IMR-90 (cell line): ENCODE data around the gene IFNA8. TPM values are rescaled to one million over a fixed set of nuclear protein-coding genes. Genes with fewer than 3 reads are reported as not detected.
A peak's percentile ranks its signal among the peaks of the same experiment; 100 is the strongest.

Source experiments
- ATAC-seq: fragments of 200-7000 bp; cut with Tn5 transposase; 2 replicates; pipeline ENCODE4 v1.9.1; 2020; ENCODE audit warnings: low read depth, mild to moderate bottlenecking, moderate library complexity
- BruUV-seq: library from RNA; stranded (reverse); fragments of 400-500 nt; replicated peaks from 2 replicates; lab custom pipeline; 2021; lab: Mats Ljungman, UMichigan
- CTCF ChIA-PET: fragments of 300-600 bp; formaldehyde crosslinking; extraction: SDS; loops from one replicate; lab custom pipeline; 2021; ENCODE audit warnings: antibody characterized with exemption; lab: Yijun Ruan, JAX
- POLR2A ChIA-PET: fragments of 300-600 bp; sonication (Branson Sonifier 250); formaldehyde crosslinking; loops from one replicate; lab custom pipeline; 2022; ENCODE audit warnings: antibody characterized with exemption; ENCODE audit not compliant: unreplicated experiment; lab: Charles Lee
- DNase-seq: peaks from one replicate; pipeline ENCODE4 v3.0.0; 2013
- H2AFZ ChIP-seq: replicated peaks from 2 replicates; pipeline ENCODE3; 2013; ENCODE audit warnings: low read length, mild to moderate bottlenecking; ENCODE audit not compliant: poor library complexity
- H2AK5ac ChIP-seq: 2 replicates; pipeline ENCODE4 v1.6.1; 2013; ENCODE audit warnings: low read depth, low read length, inconsistent platforms
- H2AK9ac ChIP-seq: replicated peaks from 2 replicates; pipeline ENCODE3; 2013; ENCODE audit warnings: mild to moderate bottlenecking, low read depth, low read length, moderate library complexity; ENCODE audit not compliant: poor library complexity
- H2BK120ac ChIP-seq: 2 replicates; pipeline ENCODE4 v1.6.1; 2013; ENCODE audit warnings: low read depth, low read length, inconsistent platforms
- H2BK15ac ChIP-seq: 3 replicates; pipeline ENCODE4 v1.6.1; 2013; ENCODE audit warnings: low read depth, low read length, inconsistent platforms
- H2BK20ac ChIP-seq: 2 replicates; pipeline ENCODE4 v1.6.1; 2013; ENCODE audit warnings: low read depth, mild to moderate bottlenecking, inconsistent platforms, low read length, moderate library complexity
- H2BK5ac ChIP-seq: 2 replicates; pipeline ENCODE4 v1.6.1; 2013; ENCODE audit warnings: mild to moderate bottlenecking, low read depth, low read length, inconsistent platforms; ENCODE audit not compliant: poor library complexity, severe bottlenecking
- H3K14ac ChIP-seq: replicated peaks from 2 replicates; pipeline ENCODE4 v1.6.1; 2013; ENCODE audit warnings: low read depth, low read length, inconsistent platforms
- H3K18ac ChIP-seq: 2 replicates; pipeline ENCODE4 v1.6.1; 2013; ENCODE audit warnings: low read depth, low read length, control low read depth
- H3K23ac ChIP-seq: 2 replicates; pipeline ENCODE4 v1.6.1; 2013; ENCODE audit warnings: low read depth, low read length, inconsistent platforms
- H3K27ac ChIP-seq: 2 replicates; pipeline ENCODE4 v1.5.1; 2013; ENCODE audit warnings: mild to moderate bottlenecking, control low read depth, low read length; ENCODE audit not compliant: insufficient read depth
- H3K27me3 ChIP-seq: 2 replicates; pipeline ENCODE4 v1.6.1; 2013; ENCODE audit warnings: low read length; ENCODE audit not compliant: control insufficient read depth, insufficient read depth
- H3K36me3 ChIP-seq: 2 replicates; pipeline ENCODE4 v1.6.1; 2013; ENCODE audit warnings: low read length, mixed read lengths; ENCODE audit not compliant: control insufficient read depth, insufficient read depth
- H3K4ac ChIP-seq: 2 replicates; pipeline ENCODE4 v1.6.1; 2013; ENCODE audit warnings: low read depth, low read length, inconsistent platforms
- H3K4me1 ChIP-seq: 2 replicates; pipeline ENCODE4 v1.6.1; 2013; ENCODE audit warnings: low read length, mixed read lengths; ENCODE audit not compliant: control insufficient read depth, insufficient read depth
- H3K4me2 ChIP-seq: 2 replicates; pipeline ENCODE4 v1.6.1; 2013; ENCODE audit warnings: low read depth, mild to moderate bottlenecking, control low read depth, low read length, moderate library complexity
- H3K4me3 ChIP-seq: 2 replicates; pipeline ENCODE4 v1.5.1; 2013; ENCODE audit warnings: low read depth, mild to moderate bottlenecking, control low read depth, low read length, moderate library complexity; ENCODE audit not compliant: insufficient read depth
- H3K56ac ChIP-seq: 2 replicates; pipeline ENCODE4 v1.6.1; 2013; ENCODE audit warnings: low read length, inconsistent platforms; ENCODE audit not compliant: insufficient read depth; ENCODE audit errors: extremely low read depth
- H3K79me1 ChIP-seq, 2 experiments: 2 replicates each; pipeline ENCODE4 v1.6.1; 2013; ENCODE audit warnings: low read length in 2 of 2, inconsistent platforms in 1 of 2, low read depth in 1 of 2
- H3K9ac ChIP-seq: 2 replicates; pipeline ENCODE4 v1.6.1; 2013; ENCODE audit warnings: low read depth, low read length, control low read depth
- H3K9me1 ChIP-seq: 2 replicates; pipeline ENCODE4 v1.6.1; 2013; ENCODE audit warnings: low read length, inconsistent platforms; ENCODE audit not compliant: insufficient read depth
- H3K9me3 ChIP-seq: 2 replicates; pipeline ENCODE4 v1.6.1; 2013; ENCODE audit warnings: low read length; ENCODE audit not compliant: control insufficient read depth, insufficient read depth
- H4K20me1 ChIP-seq: 2 replicates; pipeline ENCODE4 v1.6.1; 2013; ENCODE audit warnings: low read length, inconsistent platforms; ENCODE audit not compliant: insufficient read depth
- H4K5ac ChIP-seq: 2 replicates; pipeline ENCODE4 v1.6.1; 2013; ENCODE audit warnings: mild to moderate bottlenecking, low read depth, low read length, control low read depth
- H4K8ac ChIP-seq, 2 experiments: 2 replicates each; pipeline ENCODE4 v1.6.1; 2013; ENCODE audit warnings: low read depth in 2 of 2, low read length in 2 of 2, control low read depth in 1 of 2, inconsistent platforms in 1 of 2
- H4K91ac ChIP-seq: 2 replicates; pipeline ENCODE4 v1.6.1; 2013; ENCODE audit warnings: low read depth, low read length, inconsistent platforms; ENCODE audit not compliant: insufficient read depth
- BHLHE40 ChIP-seq: fragments of 150-350 bp; IDR thresholded peaks from 2 replicates; pipeline ENCODE4 v1.6.1; 2016; ENCODE audit warnings: mild to moderate bottlenecking, low read depth, low read length
- CTCF ChIP-seq: conservative IDR thresholded peaks from 2 replicates; pipeline ENCODE4 v1.5.1; 2012; ENCODE audit warnings: mild to moderate bottlenecking, low read depth, low read length, improper control_type of control experiment
- FOS ChIP-seq: fragments of 150-350 bp; IDR thresholded peaks from 2 replicates; pipeline ENCODE4 v1.6.1; 2016; ENCODE audit warnings: low read depth, low read length
- MAZ ChIP-seq: IDR thresholded peaks from 2 replicates; pipeline ENCODE4 v1.6.1; 2012; ENCODE audit warnings: low read depth, mild to moderate bottlenecking, low read length, improper control_type of control experiment, moderate library complexity, borderline replicate concordance
- RAD21 ChIP-seq: IDR thresholded peaks from 2 replicates; pipeline ENCODE4 v1.6.1; 2012; ENCODE audit warnings: low read length, improper control_type of control experiment
- SMC3 ChIP-seq: fragments of 150-350 bp; IDR thresholded peaks from 2 replicates; pipeline ENCODE4 v1.6.1; 2016; ENCODE audit warnings: low read depth, mild to moderate bottlenecking, antibody characterized with exemption, low read length, moderate library complexity
- dilution Hi-C: fragments of 300-500 bp; cut with HindIII; formaldehyde crosslinking; loops from one replicate; pipeline ENCODE4 v1.14.3; 2018; ENCODE audit warnings: low sequenced_read_pairs; ENCODE audit not compliant: unreplicated experiment
- in situ Hi-C: fragments of 300-500 bp; cut with MboI; formaldehyde crosslinking; loops from 3 replicates; pipeline ENCODE4 v1.14.3; 2019; ENCODE audit warnings: low sequenced_read_pairs, inconsistent platforms, mixed read lengths
- intact Hi-C: fragments of 100-400 bp; cut with micrococcal nuclease; formaldehyde crosslinking; loops from 2 replicates; pipeline ENCODE4 v1.10.0; 2022
- polyA plus RNA-seq, 3 experiments: library from polyadenylated mRNA; depleted of rRNA; stranded (reverse); fragments of >200 nt; gene quantifications; 2 replicates each; pipeline ENCODE4 v1.2.3, GENCODE V29; 2012; ENCODE audit warnings: low replicate concordance in 1 of 3
- total RNA-seq: library from RNA; depleted of rRNA; stranded (reverse); fragments of >200 nt; gene quantifications from 2 replicates; pipeline ENCODE4 v1.2.3, GENCODE V29; 2012; rRNA removed

The IFNA8 gene
- total and polyA plus RNA-seq, 2 of the 4 experiments (the other 2 are of a cell fraction) = not detected

GRCh38 chr9:21455320-21455719 is 46.4 kb downstream of the IFNA8 start:
- Histone ChIP-seq H4K5ac (no peak overlapping the region), H2BK20ac (no peak overlapping the region), H3K4ac (no peak overlapping the region), H3K9me1 (no peaks in the 10 kb centered on the region), H4K91ac (no peak overlapping the region), H2AK5ac (no peak overlapping the region), H3K4me1 (peaks cover 2% of the 10 kb centered on the region; the same call in 1 of the 2 replicates), H3K56ac (no peak overlapping the region), H3K27ac (no peak overlapping the region), H2BK15ac (no peak overlapping the region), H2BK5ac (no peak overlapping the region), H2AFZ (no peak overlapping the region), H4K20me1 (no peaks in the 10 kb centered on the region), H3K9ac (no peak overlapping the region), H2AK9ac (no peak overlapping the region), H3K4me3 (no peak overlapping the region), H3K27me3 (no peaks in the 10 kb centered on the region), H3K36me3 (no peaks in the 10 kb centered on the region), H3K4me2 (no peak overlapping the region), H3K9me3 (no peaks in the 10 kb centered on the region), H3K23ac (no peak overlapping the region), H3K14ac (no peak overlapping the region), H4K8ac (no peak overlapping the region), H3K18ac (no peak overlapping the region), H3K79me1 (no peaks in the 10 kb centered on the region), H2BK120ac (no peak overlapping the region)
- dilution Hi-C loops (no loop called here), intact Hi-C loops (loop anchor here (2.0 kb wide), 1 partner anchor 129 kb away; no protein-coding TSS in a partner anchor), in situ Hi-C loops (no loop called here)
- ChIA-PET POLR2A (no interaction called here), CTCF (interaction anchor here (0.6 to 1.8 kb wide), 9 partner anchors 10 to 354 kb away, joined by 3 to 5 read pairs (median 3); no protein-coding TSS in a partner anchor)
- DNase-seq (peak; percentile 25), ATAC-seq (peak; percentile 81)
- TF ChIP-seq SMC3 (peak; percentile 59), FOS (no peak), CTCF (peak; percentile 57), BHLHE40 (no peak), MAZ (no peak), RAD21 (peak; percentile 56)
- no TSS peak for BruUV-seq

Other genes starting within 250 kb of the IFNA8 start
- gene IFNA21, start 242.5 kb upstream of the IFNA8 start, total RNA-seq = not detected in 2 replicates
- not detected in 2 replicates for gene IFNA21, start 242.5 kb upstream of the IFNA8 start, polyA plus RNA-seq (2012; rRNA removed)
- gene IFNA4, start 221.5 kb upstream of the IFNA8 start, total RNA-seq = not detected in 2 replicates
- gene IFNA4, start 221.5 kb upstream of the IFNA8 start, polyA plus RNA-seq (2012; rRNA removed) = not detected in 2 replicates
- not detected in 2 replicates for gene IFNA7, start 206.9 kb upstream of the IFNA8 start, total RNA-seq
- not detected in 2 replicates for gene IFNA7, start 206.9 kb upstream of the IFNA8 start, polyA plus RNA-seq (2012; rRNA removed)
- gene IFNA10, start 202.0 kb upstream of the IFNA8 start, total RNA-seq = not detected in 2 replicates
- gene IFNA10, start 202.0 kb upstream of the IFNA8 start, polyA plus RNA-seq (2012; rRNA removed) = not detected in 2 replicates
- gene IFNA16, start 191.8 kb upstream of the IFNA8 start, total RNA-seq = not detected in 2 replicates
- gene IFNA16, start 191.8 kb upstream of the IFNA8 start, polyA plus RNA-seq (2012; rRNA removed) = not detected in 2 replicates
- gene IFNA17, start 180.9 kb upstream of the IFNA8 start, total RNA-seq = not detected in 2 replicates
- not detected in 2 replicates for gene IFNA17, start 180.9 kb upstream of the IFNA8 start, polyA plus RNA-seq (2012; rRNA removed)
- not detected in 2 replicates for gene IFNA14, start 169.1 kb upstream of the IFNA8 start, total RNA-seq
- gene IFNA14, start 169.1 kb upstream of the IFNA8 start, polyA plus RNA-seq (2012; rRNA removed) = not detected in 2 replicates
- gene IFNA5, start 103.8 kb upstream of the IFNA8 start, total RNA-seq = not detected in 2 replicates
- gene IFNA5, start 103.8 kb upstream of the IFNA8 start, polyA plus RNA-seq (2012; rRNA removed) = not detected in 2 replicates
- gene KLHL9, start 73.7 kb upstream of the IFNA8 start, total RNA-seq = 46.4 and 68.6 TPM in 2 replicates
- 10.2 and 12.9 TPM in 2 replicates for gene KLHL9, start 73.7 kb upstream of the IFNA8 start, polyA plus RNA-seq (2012; rRNA removed)
- not detected in 2 replicates for gene IFNA6, start 58.2 kb upstream of the IFNA8 start, total RNA-seq
- not detected in 2 replicates for gene IFNA6, start 58.2 kb upstream of the IFNA8 start, polyA plus RNA-seq (2012; rRNA removed)
- not detected in 2 replicates for gene IFNA13, start 41.1 kb upstream of the IFNA8 start, total RNA-seq
- gene IFNA13, start 41.1 kb upstream of the IFNA8 start, polyA plus RNA-seq (2012; rRNA removed) = not detected in 2 replicates
- not detected in 2 replicates for gene IFNA2, start 23.7 kb upstream of the IFNA8 start, total RNA-seq
- gene IFNA2, start 23.7 kb upstream of the IFNA8 start, polyA plus RNA-seq (2012; rRNA removed) = not detected in 2 replicates
- gene IFNA1, start 31.3 kb downstream of the IFNA8 start, total RNA-seq = not detected in 2 replicates
- not detected in 2 replicates for gene IFNA1, start 31.3 kb downstream of the IFNA8 start, polyA plus RNA-seq (2012; rRNA removed)
- 1.8 and 1.9 TPM in 2 replicates for gene IFNE, start 73.2 kb downstream of the IFNA8 start, total RNA-seq
- 0.96 and 1.4 TPM in 2 replicates for gene IFNE, start 73.2 kb downstream of the IFNA8 start, polyA plus RNA-seq (2012; rRNA removed)